CD14-positive monocyte (primary cell): Measurements from ENCODE around the gene DENND5B. TPM values are rescaled to one million over a fixed set of nuclear protein-coding genes. Genes with fewer than 3 reads are reported as not detected.

ENCODE experiments used
- DNase-seq, 3 donors: peaks; one replicate each; pipeline ENCODE4 v3.0.0-alpha.2; 2011 to 2022
- H2AFZ ChIP-seq: 2 replicates; pipeline ENCODE4 v1.6.0; 2012; ENCODE audit warnings: mild to moderate bottlenecking, low read depth, low read length, inconsistent platforms; ENCODE audit not compliant: insufficient read depth, poor library complexity, severe bottlenecking
- H3K27ac ChIP-seq, 2 donors: 1 replicate in 1 of 2; 2 replicates in 1 of 2; pipeline ENCODE4 v1.5.1; 2012 to 2013; ENCODE audit warnings: low read length in 2 of 2, control low read depth in 1 of 2, inconsistent platforms in 1 of 2, low read depth in 1 of 2, mild to moderate bottlenecking in 1 of 2
- H3K27me3 ChIP-seq, 2 donors: one replicate each; pipeline versions ENCODE4 v1.6.0 to v1.6.1; 2011 to 2013; ENCODE audit warnings: low read length in 2 of 2; ENCODE audit not compliant: control insufficient read depth in 2 of 2, insufficient read depth in 2 of 2
- H3K36me3 ChIP-seq, 2 donors: replicated peaks in 1 of 2; 1 replicate in 1 of 2; 2 replicates in 1 of 2; pipeline versions ENCODE4 v1.5.1 to v1.6.1; 2012 to 2013; ENCODE audit warnings: low read length in 2 of 2, control low read depth in 1 of 2, inconsistent platforms in 1 of 2, mild to moderate bottlenecking in 1 of 2; ENCODE audit not compliant: insufficient read depth in 2 of 2, control insufficient read depth in 1 of 2
- H3K4me1 ChIP-seq, 2 donors: 1 replicate in 1 of 2; 2 replicates in 1 of 2; pipeline versions ENCODE4 v1.5.1 to v1.6.1; 2012 to 2013; ENCODE audit warnings: low read length in 2 of 2, control low read depth in 1 of 2, inconsistent platforms in 1 of 2, mild to moderate bottlenecking in 1 of 2, moderate library complexity in 1 of 2; ENCODE audit not compliant: insufficient read depth in 2 of 2, control insufficient read depth in 1 of 2
- H3K4me2 ChIP-seq: replicated peaks from 2 replicates; pipeline ENCODE3; 2012; ENCODE audit warnings: low read length, moderate library complexity, mild to moderate bottlenecking; ENCODE audit not compliant: poor library complexity, severe bottlenecking; ENCODE audit errors: extremely low read depth
- H3K4me3 ChIP-seq, 3 experiments: fragments of 200-600 bp in 1 of 3; sonication (generic) in 1 of 3; replicated peaks in 1 of 3; 1 replicate in 2 of 3; 2 replicates in 1 of 3; pipeline ENCODE4 v1.5.1; 2011 to 2013; ENCODE audit warnings: low read length in 3 of 3, mild to moderate bottlenecking in 3 of 3, control low read depth in 2 of 3, low read depth in 2 of 3, inconsistent platforms in 1 of 3, moderate library complexity in 1 of 3
- H3K79me2 ChIP-seq: 2 replicates; pipeline ENCODE4 v1.6.0; 2012; ENCODE audit warnings: mild to moderate bottlenecking, control low read depth, inconsistent platforms, low read length, moderate library complexity; ENCODE audit not compliant: insufficient read depth
- H3K9ac ChIP-seq: 2 replicates; pipeline ENCODE4 v1.6.0; 2017; ENCODE audit warnings: low read length, mild to moderate bottlenecking; ENCODE audit not compliant: insufficient read depth, poor library complexity, severe bottlenecking
- H3K9me3 ChIP-seq, 2 donors: replicated peaks in 1 of 2; 1 replicate in 1 of 2; 2 replicates in 1 of 2; pipeline versions ENCODE4 v1.5.1 to v1.6.1; 2012 to 2013; ENCODE audit warnings: low read length in 2 of 2, control low read depth in 1 of 2; ENCODE audit not compliant: control insufficient read depth in 1 of 2, insufficient read depth in 1 of 2
- H4K20me1 ChIP-seq: 2 replicates; pipeline ENCODE4 v1.6.0; 2012; ENCODE audit warnings: mild to moderate bottlenecking, low read length, control low read depth, moderate library complexity; ENCODE audit not compliant: insufficient read depth
- H3K27ac Mint-ChIP-seq, 7 donors: one replicate each; pipeline ENCODE4 v1.8.0; 2020; ENCODE audit warnings: mild to moderate bottlenecking in 7 of 7, mixed read lengths in 7 of 7, moderate library complexity in 6 of 7, inconsistent platforms in 2 of 7
- H3K27me3 Mint-ChIP-seq, 3 donors: one replicate each; pipeline ENCODE4 v1.8.0; 2021 to 2022; ENCODE audit warnings: low read depth in 3 of 3, mild to moderate bottlenecking in 3 of 3, mixed read lengths in 3 of 3, moderate library complexity in 3 of 3, inconsistent platforms in 1 of 3
- H3K36me3 Mint-ChIP-seq, 2 donors: one replicate each; pipeline ENCODE4 v1.8.0; 2020; ENCODE audit warnings: mixed read lengths in 2 of 2, inconsistent platforms in 1 of 2, mild to moderate bottlenecking in 1 of 2
- H3K4me1 Mint-ChIP-seq: one replicate; pipeline ENCODE4 v1.8.0; 2020; ENCODE audit warnings: mild to moderate bottlenecking, mixed read lengths
- H3K4me3 Mint-ChIP-seq, 2 donors: one replicate each; pipeline ENCODE4 v1.8.0; 2020; ENCODE audit warnings: mild to moderate bottlenecking in 2 of 2, mixed read lengths in 2 of 2, moderate library complexity in 1 of 2
- H3K9me3 Mint-ChIP-seq, 7 donors: one replicate each; pipeline ENCODE4 v1.8.0; 2020 to 2022; ENCODE audit warnings: mixed read lengths in 7 of 7, mild to moderate bottlenecking in 6 of 7, moderate library complexity in 6 of 7, inconsistent platforms in 2 of 7
- intact Hi-C, 2 donors: fragments of 100-400 bp; cut with micrococcal nuclease; formaldehyde crosslinking; loops; one replicate each; pipeline versions ENCODE4 v1.15.0 to v1.15.1; 2023
- polyA plus RNA-seq, 3 donors: library from polyadenylated mRNA; depleted of rRNA in 1 of 3; unstranded in 2 of 3; stranded (reverse) in 1 of 3; fragments of 300-500 nt in 2 of 3; fragments of >200 nt in 1 of 3; fragmentation: Illumina TruSeq in 2 of 3; gene quantifications; 1 replicate in 2 of 3; 2 replicates in 1 of 3; pipeline ENCODE4 v1.2.3, GENCODE V29; 2012 to 2021
- TF ChIP-seq, protein P1 (sequence below): fragments of 200-600 bp; IDR thresholded peaks from one replicate; pipeline ENCODE4 v1.8.0; 2022; ENCODE audit warnings: antibody characterized with exemption, mild to moderate bottlenecking

The DENND5B gene
- polyA plus RNA-seq, 3 donors = 0.23 to 0.36 (median 0.36) TPM

DNA sequence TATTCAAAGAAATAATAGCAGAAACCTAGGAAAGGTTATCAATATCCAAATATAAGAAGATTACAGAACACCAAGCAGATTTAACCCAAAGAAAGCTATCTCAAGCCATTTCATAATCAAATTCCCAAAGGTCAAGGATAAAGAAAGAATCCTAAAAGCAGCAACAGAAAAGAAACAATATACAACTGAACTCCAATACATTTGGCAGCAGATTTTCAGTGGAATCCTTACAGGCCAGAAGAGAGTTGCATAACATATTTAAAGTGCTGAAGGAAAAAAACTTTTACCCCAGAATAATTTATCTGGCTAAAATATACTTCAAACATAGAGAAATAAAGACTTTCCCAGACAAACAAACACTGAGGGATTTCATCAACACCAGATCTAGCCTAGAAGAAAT, 54.3 kb downstream of the DENND5B start:
- H3K27me3 ChIP-seq = no peaks in the 10 kb centered on the region
- no peak overlapping the region for H3K27ac ChIP-seq
- no peaks in the 10 kb centered on the region for H4K20me1 ChIP-seq
- no peak overlapping the region for H3K27ac Mint-ChIP-seq
- no peak overlapping the region for H2AFZ ChIP-seq
- TF ChIP-seq, protein P1, sequence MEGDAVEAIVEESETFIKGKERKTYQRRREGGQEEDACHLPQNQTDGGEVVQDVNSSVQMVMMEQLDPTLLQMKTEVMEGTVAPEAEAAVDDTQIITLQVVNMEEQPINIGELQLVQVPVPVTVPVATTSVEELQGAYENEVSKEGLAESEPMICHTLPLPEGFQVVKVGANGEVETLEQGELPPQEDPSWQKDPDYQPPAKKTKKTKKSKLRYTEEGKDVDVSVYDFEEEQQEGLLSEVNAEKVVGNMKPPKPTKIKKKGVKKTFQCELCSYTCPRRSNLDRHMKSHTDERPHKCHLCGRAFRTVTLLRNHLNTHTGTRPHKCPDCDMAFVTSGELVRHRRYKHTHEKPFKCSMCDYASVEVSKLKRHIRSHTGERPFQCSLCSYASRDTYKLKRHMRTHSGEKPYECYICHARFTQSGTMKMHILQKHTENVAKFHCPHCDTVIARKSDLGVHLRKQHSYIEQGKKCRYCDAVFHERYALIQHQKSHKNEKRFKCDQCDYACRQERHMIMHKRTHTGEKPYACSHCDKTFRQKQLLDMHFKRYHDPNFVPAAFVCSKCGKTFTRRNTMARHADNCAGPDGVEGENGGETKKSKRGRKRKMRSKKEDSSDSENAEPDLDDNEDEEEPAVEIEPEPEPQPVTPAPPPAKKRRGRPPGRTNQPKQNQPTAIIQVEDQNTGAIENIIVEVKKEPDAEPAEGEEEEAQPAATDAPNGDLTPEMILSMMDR = no peak
- no peaks in the 10 kb centered on the region for H3K79me2 ChIP-seq
- peaks cover 2 to 3% (median 2%) of the 10 kb centered on the region in 3 donors for H3K27me3 Mint-ChIP-seq
- intact Hi-C loops = no loop called here
- H3K4me1 Mint-ChIP-seq = no peaks in the 10 kb centered on the region
- H3K9me3 ChIP-seq = peaks cover 0 to 3% of the 10 kb centered on the region in 2 donors
- H3K36me3 ChIP-seq = no peaks in the 10 kb centered on the region
- H3K9ac ChIP-seq = no peak overlapping the region
- no peak for DNase-seq
- H3K4me3 ChIP-seq = no peak overlapping the region
- H3K4me1 ChIP-seq = no peaks in the 10 kb centered on the region
- no peak overlapping the region for H3K4me3 Mint-ChIP-seq
- H3K4me2 ChIP-seq = no peak overlapping the region
- H3K9me3 Mint-ChIP-seq = peaks cover 6 to 34% (median 11%) of the 10 kb centered on the region in 7 donors
- H3K36me3 Mint-ChIP-seq = no peaks in the 10 kb centered on the region

DNA sequence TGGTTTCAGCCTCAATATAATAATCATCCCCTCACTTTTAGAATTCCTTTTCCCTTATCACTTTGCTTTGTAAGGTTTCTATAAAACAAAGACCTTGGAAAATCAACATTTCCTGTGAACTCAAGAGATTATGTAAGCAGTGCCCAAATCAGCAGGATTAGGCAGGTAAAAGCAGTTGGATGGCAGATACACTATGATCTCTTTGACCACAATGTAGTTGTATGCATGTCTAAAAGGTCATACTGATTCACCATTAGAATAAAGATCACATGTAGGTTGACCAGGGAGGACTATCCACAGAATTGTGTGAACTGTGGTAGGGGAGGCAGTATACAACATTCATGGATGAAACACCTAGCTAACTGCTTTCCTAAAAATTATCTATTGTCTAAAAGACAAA, 57.5 kb downstream of the DENND5B start:
- Histone ChIP-seq H3K4me2 (no peak overlapping the region), H3K4me3 (no peak overlapping the region), H3K9ac (no peak overlapping the region), H2AFZ (no peak overlapping the region), H3K36me3 (no peaks in the 10 kb centered on the region), H3K79me2 (no peaks in the 10 kb centered on the region), H3K27ac (no peak overlapping the region), H3K4me1 (no peaks in the 10 kb centered on the region), H4K20me1 (no peaks in the 10 kb centered on the region), H3K9me3 (no peaks in the 10 kb centered on the region), H3K27me3 (no peaks in the 10 kb centered on the region)
- peaks cover 0 to 15% (median 1%) of the 10 kb centered on the region in 7 donors for H3K9me3 Mint-ChIP-seq
- H3K4me3 Mint-ChIP-seq = no peak overlapping the region
- no peaks in the 10 kb centered on the region for H3K4me1 Mint-ChIP-seq
- H3K27me3 Mint-ChIP-seq = peaks cover 0 to 2% (median 0%) of the 10 kb centered on the region in 3 donors
- intact Hi-C loops = no loop called here
- no peaks in the 10 kb centered on the region for H3K36me3 Mint-ChIP-seq
- TF ChIP-seq, protein P1 = no peak
- DNase-seq = no peak
- no peak overlapping the region for H3K27ac Mint-ChIP-seq
